Measurements from ENCODE around the gene ANGPTL4.
"Not testable (repeated sequence)": the region's sequence is repeated elsewhere in the genome, so short reads cannot be mapped to it uniquely, and the experiment has no call there.

DNA sequence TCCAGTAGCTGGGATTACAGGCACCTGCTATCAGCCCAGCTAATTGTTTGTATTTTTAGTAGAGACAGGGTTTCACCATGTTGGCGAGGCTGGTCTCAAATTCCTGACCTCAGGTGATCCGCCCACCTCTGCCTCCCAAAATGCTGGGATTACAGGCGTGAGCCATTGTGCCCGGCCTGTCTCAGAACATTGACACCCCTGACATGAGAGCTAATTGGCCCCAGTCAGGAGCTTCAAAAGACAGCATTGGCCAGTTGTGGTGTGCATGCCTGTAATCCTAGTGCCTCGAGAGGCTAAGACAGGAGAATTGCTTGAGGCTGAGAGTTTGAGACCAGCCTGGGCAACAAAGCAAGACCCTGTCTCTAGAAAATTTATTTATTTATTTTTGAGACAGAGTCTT is 11.1 kb upstream of the ANGPTL4 start:
- TF ChIP-seq, protein P1, sequence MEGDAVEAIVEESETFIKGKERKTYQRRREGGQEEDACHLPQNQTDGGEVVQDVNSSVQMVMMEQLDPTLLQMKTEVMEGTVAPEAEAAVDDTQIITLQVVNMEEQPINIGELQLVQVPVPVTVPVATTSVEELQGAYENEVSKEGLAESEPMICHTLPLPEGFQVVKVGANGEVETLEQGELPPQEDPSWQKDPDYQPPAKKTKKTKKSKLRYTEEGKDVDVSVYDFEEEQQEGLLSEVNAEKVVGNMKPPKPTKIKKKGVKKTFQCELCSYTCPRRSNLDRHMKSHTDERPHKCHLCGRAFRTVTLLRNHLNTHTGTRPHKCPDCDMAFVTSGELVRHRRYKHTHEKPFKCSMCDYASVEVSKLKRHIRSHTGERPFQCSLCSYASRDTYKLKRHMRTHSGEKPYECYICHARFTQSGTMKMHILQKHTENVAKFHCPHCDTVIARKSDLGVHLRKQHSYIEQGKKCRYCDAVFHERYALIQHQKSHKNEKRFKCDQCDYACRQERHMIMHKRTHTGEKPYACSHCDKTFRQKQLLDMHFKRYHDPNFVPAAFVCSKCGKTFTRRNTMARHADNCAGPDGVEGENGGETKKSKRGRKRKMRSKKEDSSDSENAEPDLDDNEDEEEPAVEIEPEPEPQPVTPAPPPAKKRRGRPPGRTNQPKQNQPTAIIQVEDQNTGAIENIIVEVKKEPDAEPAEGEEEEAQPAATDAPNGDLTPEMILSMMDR (IDR thresholded peaks at IDR 0.05; ENCODE audit: insufficient read depth, low read length, poor library complexity, severe bottlenecking): not testable (repeated sequence)
- not testable (repeated sequence) for TF ChIP-seq EZH2phosphoT487 (conservative IDR thresholded peaks at IDR 0.05; ENCODE audit: low read length)
